ENCODE results near the gene MAP4K2. TPM values are rescaled to one million over a fixed set of nuclear protein-coding genes. Genes with fewer than 3 reads are reported as not detected.

MAP4K2 gene
- total RNA-seq, 1 donor from 2014 or later, result 25.8 TPM

DNA sequence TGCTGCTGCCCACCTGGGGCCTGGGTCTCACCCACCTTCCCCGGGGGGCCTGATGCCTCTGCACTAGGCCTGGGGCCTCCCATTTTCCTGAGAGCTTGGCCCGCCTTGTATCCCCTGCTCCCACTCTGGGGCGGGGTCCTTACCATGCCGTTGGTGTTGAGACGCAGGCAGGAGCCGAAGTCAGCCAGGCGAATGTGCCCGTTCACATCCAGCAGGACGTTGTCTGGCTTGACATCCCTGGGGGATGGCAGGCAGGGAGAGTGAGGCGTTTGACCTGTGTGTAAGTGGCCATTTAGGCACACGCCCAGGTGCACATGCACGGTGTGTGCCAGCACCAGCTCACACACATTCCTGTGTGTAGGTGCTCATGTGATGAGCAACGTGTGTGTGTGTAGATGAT, 36.3 kb upstream of the MAP4K2 start:
- peaks cover 23% of the 10 kb centered on the region for H3K4me1 Mint-ChIP-seq
- H3K9me3 Mint-ChIP-seq, result no peaks in the 10 kb centered on the region
- TF ChIP-seq, protein P1, sequence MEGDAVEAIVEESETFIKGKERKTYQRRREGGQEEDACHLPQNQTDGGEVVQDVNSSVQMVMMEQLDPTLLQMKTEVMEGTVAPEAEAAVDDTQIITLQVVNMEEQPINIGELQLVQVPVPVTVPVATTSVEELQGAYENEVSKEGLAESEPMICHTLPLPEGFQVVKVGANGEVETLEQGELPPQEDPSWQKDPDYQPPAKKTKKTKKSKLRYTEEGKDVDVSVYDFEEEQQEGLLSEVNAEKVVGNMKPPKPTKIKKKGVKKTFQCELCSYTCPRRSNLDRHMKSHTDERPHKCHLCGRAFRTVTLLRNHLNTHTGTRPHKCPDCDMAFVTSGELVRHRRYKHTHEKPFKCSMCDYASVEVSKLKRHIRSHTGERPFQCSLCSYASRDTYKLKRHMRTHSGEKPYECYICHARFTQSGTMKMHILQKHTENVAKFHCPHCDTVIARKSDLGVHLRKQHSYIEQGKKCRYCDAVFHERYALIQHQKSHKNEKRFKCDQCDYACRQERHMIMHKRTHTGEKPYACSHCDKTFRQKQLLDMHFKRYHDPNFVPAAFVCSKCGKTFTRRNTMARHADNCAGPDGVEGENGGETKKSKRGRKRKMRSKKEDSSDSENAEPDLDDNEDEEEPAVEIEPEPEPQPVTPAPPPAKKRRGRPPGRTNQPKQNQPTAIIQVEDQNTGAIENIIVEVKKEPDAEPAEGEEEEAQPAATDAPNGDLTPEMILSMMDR (IDR thresholded peaks at IDR 0.05; ENCODE audit: unreplicated experiment), result no peak
- no peak overlapping the region for H3K4me3 Mint-ChIP-seq
- no peaks in the 10 kb centered on the region for H3K36me3 Mint-ChIP-seq
- H3K27me3 Mint-ChIP-seq (ENCODE audit: low read depth), result no peaks in the 10 kb centered on the region
- H3K27ac Mint-ChIP-seq, result no peak overlapping the region
- DNase-seq (ENCODE audit: low spot score in 2 of 2, unreplicated experiment in 2 of 2), result no peak

DNA sequence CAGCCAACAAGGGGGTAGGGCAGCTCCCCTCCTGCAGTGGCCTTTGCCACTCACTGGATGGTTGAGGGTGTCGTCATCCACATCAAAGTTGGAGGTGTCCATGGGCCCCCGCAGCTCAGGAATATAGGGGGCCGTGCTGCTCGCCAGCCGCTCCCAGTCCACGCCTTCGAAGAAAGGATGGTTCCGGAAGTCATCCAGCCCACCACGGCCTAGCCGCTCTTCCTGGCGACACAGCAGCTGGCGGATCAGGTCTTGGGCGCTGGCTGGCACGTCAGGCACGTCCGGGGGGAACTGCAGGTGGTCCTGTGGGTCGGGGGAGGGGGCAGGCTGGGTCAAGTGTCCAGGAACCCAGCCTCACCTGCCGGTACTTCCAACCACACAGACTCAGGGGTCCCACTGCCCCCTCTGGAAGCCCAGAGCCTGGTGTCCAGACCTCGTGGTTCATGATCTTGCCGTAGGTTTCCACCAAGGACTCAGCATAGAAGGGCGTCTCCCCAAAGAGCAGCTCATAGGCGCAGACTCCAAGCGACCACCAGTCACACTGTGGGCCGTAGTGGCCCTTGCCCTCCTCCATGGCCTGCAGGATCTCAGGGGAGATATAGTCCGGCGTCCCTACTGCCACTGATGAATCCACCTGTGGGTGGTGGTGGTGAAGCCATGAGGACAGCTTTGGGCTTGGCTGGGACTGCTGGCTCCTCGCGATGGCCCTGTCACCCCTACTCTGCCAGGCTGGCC, 35.8 kb upstream of the MAP4K2 start:
- no peaks in the 10 kb centered on the region for H3K9me3 Mint-ChIP-seq
- H3K36me3 Mint-ChIP-seq, result no peaks in the 10 kb centered on the region
- H3K27me3 Mint-ChIP-seq (ENCODE audit: low read depth), result no peaks in the 10 kb centered on the region
- peaks cover 20% of the 10 kb centered on the region for H3K4me1 Mint-ChIP-seq
- no peak overlapping the region for H3K4me3 Mint-ChIP-seq
- no peak for DNase-seq (ENCODE audit: low spot score in 2 of 2, unreplicated experiment in 2 of 2)
- TF ChIP-seq, protein P1 (IDR thresholded peaks at IDR 0.05; ENCODE audit: unreplicated experiment), result no peak
- no peak overlapping the region for H3K27ac Mint-ChIP-seq

DNA sequence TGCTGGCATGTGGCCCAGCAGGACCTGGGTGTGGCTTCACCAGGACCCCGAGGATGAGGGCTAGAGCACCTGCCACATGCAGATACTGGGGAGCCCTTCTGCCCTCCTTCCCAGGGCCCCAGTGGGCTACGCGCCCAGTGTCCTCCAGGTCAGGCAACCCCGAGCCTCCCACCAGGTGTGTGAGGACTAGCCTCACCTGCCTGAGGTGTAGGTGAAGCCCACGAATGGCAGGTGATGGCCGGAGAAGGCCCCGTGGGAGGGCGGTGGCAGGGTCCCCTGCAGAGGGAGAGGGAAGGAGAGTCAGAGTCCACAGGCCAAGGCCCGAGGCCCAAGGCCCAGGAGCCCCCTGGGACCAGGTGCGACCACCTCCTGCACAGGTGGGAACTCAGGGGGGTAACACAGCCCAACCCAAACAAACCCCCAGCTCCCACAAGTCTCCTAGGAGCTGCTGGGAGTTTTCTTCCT, 34.9 kb upstream of the MAP4K2 start:
- no peak overlapping the region for H3K27ac Mint-ChIP-seq
- no peaks in the 10 kb centered on the region for H3K36me3 Mint-ChIP-seq
- peaks cover 13% of the 10 kb centered on the region for H3K4me1 Mint-ChIP-seq
- TF ChIP-seq, protein P1 (IDR thresholded peaks at IDR 0.05; ENCODE audit: unreplicated experiment), result no peak
- no peak overlapping the region for H3K4me3 Mint-ChIP-seq
- DNase-seq (ENCODE audit: low spot score in 2 of 2, unreplicated experiment in 2 of 2), result no peak
- no peaks in the 10 kb centered on the region for H3K27me3 Mint-ChIP-seq (ENCODE audit: low read depth)
- no peaks in the 10 kb centered on the region for H3K9me3 Mint-ChIP-seq

DNA sequence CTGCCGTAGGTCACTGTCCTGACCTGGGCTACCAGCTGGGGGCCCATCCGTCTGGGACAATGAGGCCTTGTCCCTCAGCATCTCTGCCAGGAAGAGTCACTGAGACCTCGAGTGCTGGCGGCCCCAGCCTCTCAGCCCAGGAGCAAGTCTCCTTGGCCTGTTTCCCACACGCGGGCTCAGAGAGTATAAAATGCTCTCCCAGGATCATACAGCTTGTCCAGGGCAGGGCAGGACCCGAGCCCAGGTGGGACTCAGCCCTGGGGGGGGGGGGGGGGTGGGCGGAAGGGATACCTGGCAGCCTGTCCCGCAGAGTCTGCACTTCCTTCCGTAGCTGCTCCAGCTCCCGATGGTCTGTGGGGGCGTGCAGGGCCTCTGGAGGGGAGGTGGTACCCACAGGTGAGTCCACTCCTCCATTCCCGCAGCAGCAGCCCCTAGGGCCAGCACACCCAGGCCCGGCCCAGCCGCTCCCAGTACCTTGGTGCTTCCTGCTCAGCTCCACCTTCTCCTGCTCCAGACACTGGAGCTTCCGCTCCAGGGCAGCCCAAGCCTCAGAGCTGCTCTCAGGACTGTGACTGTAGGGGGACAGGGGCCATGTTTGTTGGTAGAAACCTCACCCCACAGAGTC, 33.5 kb upstream of the MAP4K2 start:
- no peak overlapping the region for H3K27ac Mint-ChIP-seq
- H3K4me1 Mint-ChIP-seq, result peaks cover under 1% of the 10 kb centered on the region
- no peak overlapping the region for H3K4me3 Mint-ChIP-seq
- H3K9me3 Mint-ChIP-seq, result no peaks in the 10 kb centered on the region
- no peaks in the 10 kb centered on the region for H3K27me3 Mint-ChIP-seq (ENCODE audit: low read depth)
- DNase-seq (ENCODE audit: low spot score in 2 of 2, unreplicated experiment in 2 of 2), result no peak
- TF ChIP-seq, protein P1 (IDR thresholded peaks at IDR 0.05; ENCODE audit: unreplicated experiment), result no peak
- no peaks in the 10 kb centered on the region for H3K36me3 Mint-ChIP-seq

DNA sequence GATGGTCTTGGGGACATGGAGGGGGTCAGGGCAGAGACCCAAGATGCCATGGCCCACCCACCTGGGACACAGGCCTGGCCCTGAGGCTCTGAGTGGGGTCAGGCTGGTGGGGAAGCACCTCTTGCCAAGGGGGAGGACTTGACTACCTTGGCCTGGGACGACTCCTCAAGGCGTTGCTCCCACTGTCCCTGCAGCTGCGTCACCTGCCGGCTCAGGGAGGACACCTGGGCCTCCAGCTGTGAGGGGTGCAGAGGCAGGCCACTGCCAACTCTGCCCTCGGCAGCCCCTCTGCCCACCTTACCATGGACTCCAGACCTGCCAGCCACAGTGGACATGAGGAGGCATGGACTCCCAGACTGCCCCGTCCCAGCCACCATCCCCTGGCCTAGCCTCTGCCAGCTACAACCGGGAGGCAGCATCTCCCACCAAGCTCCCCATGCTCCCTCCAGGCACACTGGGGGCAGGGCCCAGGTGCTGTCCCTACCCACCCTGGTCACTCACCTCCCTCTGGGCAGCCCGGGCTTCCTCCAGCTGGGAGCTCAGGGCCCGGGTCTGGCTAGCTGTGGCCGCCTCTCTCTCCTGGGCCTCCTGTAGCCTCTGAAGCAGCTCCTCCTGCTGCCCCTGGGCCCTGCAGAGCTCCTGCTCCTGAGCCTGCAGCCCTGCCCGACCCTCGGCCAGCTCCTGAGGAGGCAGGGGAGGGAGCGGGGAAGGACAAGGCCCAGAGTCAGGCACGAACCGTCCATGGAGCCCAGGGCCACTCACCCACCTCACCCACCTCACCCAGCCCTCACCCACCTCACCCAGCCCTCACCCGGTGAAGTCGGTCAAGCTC, 32.8 kb upstream of the MAP4K2 start:
- H3K27me3 Mint-ChIP-seq (ENCODE audit: low read depth), result no peaks in the 10 kb centered on the region
- H3K4me3 Mint-ChIP-seq, result no peak overlapping the region
- no peak for DNase-seq (ENCODE audit: low spot score in 2 of 2, unreplicated experiment in 2 of 2)
- no peaks in the 10 kb centered on the region for H3K36me3 Mint-ChIP-seq
- H3K4me1 Mint-ChIP-seq, result no peaks in the 10 kb centered on the region
- TF ChIP-seq, protein P1 (IDR thresholded peaks at IDR 0.05; ENCODE audit: unreplicated experiment), result no peak
- H3K27ac Mint-ChIP-seq, result no peak overlapping the region
- H3K9me3 Mint-ChIP-seq, result no peaks in the 10 kb centered on the region

Data from mesothelial cell of epicardium (in vitro differentiated cells).